ENCODE measurements around the gene MT1A. TPM values are rescaled to one million over a fixed set of nuclear protein-coding genes. Genes with fewer than 3 reads are reported as not detected.

The MT1A gene
- polyA plus RNA-seq, 1 donor (not counting 4 experiments of a cell fraction or from before 2014, with no cell fraction given), result not detected

- Histone ChIP-seq H3K4me2 (ENCODE audit: control insufficient read depth, extremely low read depth, insufficient read depth, low read depth, low read length) (peak overlapping the region; percentile 81), H3K27me3 (ENCODE audit: control insufficient read depth, extremely low read depth, insufficient read depth, low read length) (no peaks in the 10 kb centered on the region), H3K79me2 (ENCODE audit: control insufficient read depth, insufficient read depth, low read length) (no peaks in the 10 kb centered on the region), H4K20me1 (ENCODE audit: control insufficient read depth, extremely low read depth, insufficient read depth, low read length) (no peaks in the 10 kb centered on the region), H3K9ac (ENCODE audit: control insufficient read depth, extremely low read depth, insufficient read depth, low read length) (peak overlapping the region; percentile 79), H3K27ac (ENCODE audit: control insufficient read depth, insufficient read depth, low read length) (peak overlapping the region; percentile 95), H3K4me1 (ENCODE audit: control insufficient read depth, extremely low read depth, insufficient read depth, low read length) (peaks cover 49% of the 10 kb centered on the region), H3K9me1 (ENCODE audit: control insufficient read depth, extremely low read depth, insufficient read depth, low read length) (no peaks in the 10 kb centered on the region), H3K4me3 (ENCODE audit: control insufficient read depth in 2 of 3, extremely low read depth in 1 of 3, insufficient read depth in 2 of 3, low read depth in 1 of 3, low read length in 3 of 3) (peak overlapping the region; percentile 13 to 62 (median 57)), H2AFZ (ENCODE audit: control insufficient read depth, low read length) (no peak overlapping the region), H3K9me3 (ENCODE audit: control insufficient read depth, low read depth, low read length) (no peaks in the 10 kb centered on the region), H3K36me3 (ENCODE audit: control insufficient read depth in 2 of 2, extremely low read depth in 1 of 2, insufficient read depth in 2 of 2, low read length in 2 of 2) (no peaks in the 10 kb centered on the region)
- dilution Hi-C loops (cut with MboI; ENCODE audit: extremely low pct_ligation_motif_present, low sequenced_read_pairs), result no loop called here
- TF ChIP-seq EZH2 (IDR thresholded peaks at IDR 0.05; ENCODE audit: low read length), result no peak
- TF ChIP-seq, protein P1, sequence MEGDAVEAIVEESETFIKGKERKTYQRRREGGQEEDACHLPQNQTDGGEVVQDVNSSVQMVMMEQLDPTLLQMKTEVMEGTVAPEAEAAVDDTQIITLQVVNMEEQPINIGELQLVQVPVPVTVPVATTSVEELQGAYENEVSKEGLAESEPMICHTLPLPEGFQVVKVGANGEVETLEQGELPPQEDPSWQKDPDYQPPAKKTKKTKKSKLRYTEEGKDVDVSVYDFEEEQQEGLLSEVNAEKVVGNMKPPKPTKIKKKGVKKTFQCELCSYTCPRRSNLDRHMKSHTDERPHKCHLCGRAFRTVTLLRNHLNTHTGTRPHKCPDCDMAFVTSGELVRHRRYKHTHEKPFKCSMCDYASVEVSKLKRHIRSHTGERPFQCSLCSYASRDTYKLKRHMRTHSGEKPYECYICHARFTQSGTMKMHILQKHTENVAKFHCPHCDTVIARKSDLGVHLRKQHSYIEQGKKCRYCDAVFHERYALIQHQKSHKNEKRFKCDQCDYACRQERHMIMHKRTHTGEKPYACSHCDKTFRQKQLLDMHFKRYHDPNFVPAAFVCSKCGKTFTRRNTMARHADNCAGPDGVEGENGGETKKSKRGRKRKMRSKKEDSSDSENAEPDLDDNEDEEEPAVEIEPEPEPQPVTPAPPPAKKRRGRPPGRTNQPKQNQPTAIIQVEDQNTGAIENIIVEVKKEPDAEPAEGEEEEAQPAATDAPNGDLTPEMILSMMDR (optimal IDR thresholded peaks at IDR 0.05 in 1 of 3, IDR thresholded peaks at IDR 0.05 in 1 of 3, conservative IDR thresholded peaks at IDR 0.05 in 1 of 3; ENCODE audit: extremely low read depth in 1 of 3, insufficient read depth in 2 of 3, low read length in 3 of 3), result no peak
- FAIRE-seq (no peak), DNase-seq (ENCODE audit: low read depth, low spot score) (no peak)
Observed at GRCh38 chr16:56606476-56607108, 31.9 kb upstream of the MT1A start.

- Histone ChIP-seq H3K9ac (ENCODE audit: control insufficient read depth, extremely low read depth, insufficient read depth, low read length) (peak overlapping the region; percentile 79), H3K9me3 (ENCODE audit: control insufficient read depth, low read depth, low read length) (no peaks in the 10 kb centered on the region), H3K4me2 (ENCODE audit: control insufficient read depth, extremely low read depth, insufficient read depth, low read depth, low read length) (peak overlapping the region; percentile 81), H3K36me3 (ENCODE audit: control insufficient read depth in 2 of 2, extremely low read depth in 1 of 2, insufficient read depth in 2 of 2, low read length in 2 of 2) (no peaks in the 10 kb centered on the region), H3K27me3 (ENCODE audit: control insufficient read depth, extremely low read depth, insufficient read depth, low read length) (no peaks in the 10 kb centered on the region), H3K79me2 (ENCODE audit: control insufficient read depth, insufficient read depth, low read length) (no peaks in the 10 kb centered on the region), H3K27ac (ENCODE audit: control insufficient read depth, insufficient read depth, low read length) (peak overlapping the region; percentile 95), H3K4me1 (ENCODE audit: control insufficient read depth, extremely low read depth, insufficient read depth, low read length) (peaks cover 52% of the 10 kb centered on the region), H3K9me1 (ENCODE audit: control insufficient read depth, extremely low read depth, insufficient read depth, low read length) (no peaks in the 10 kb centered on the region), H3K4me3 (ENCODE audit: control insufficient read depth in 2 of 3, extremely low read depth in 1 of 3, insufficient read depth in 2 of 3, low read depth in 1 of 3, low read length in 3 of 3) (peak overlapping the region; percentile 13 to 62 (median 57)), H4K20me1 (ENCODE audit: control insufficient read depth, extremely low read depth, insufficient read depth, low read length) (no peaks in the 10 kb centered on the region), H2AFZ (ENCODE audit: control insufficient read depth, low read length) (no peak overlapping the region)
- FAIRE-seq, result peak; percentile 97
- dilution Hi-C loops (cut with MboI; ENCODE audit: extremely low pct_ligation_motif_present, low sequenced_read_pairs), result no loop called here
- DNase-seq (ENCODE audit: low read depth, low spot score), result peak; percentile 97
- TF ChIP-seq, protein P1 (optimal IDR thresholded peaks at IDR 0.05 in 1 of 3, IDR thresholded peaks at IDR 0.05 in 1 of 3, conservative IDR thresholded peaks at IDR 0.05 in 1 of 3; ENCODE audit: extremely low read depth in 1 of 3, insufficient read depth in 2 of 3, low read length in 3 of 3), result no peak
- no peak for TF ChIP-seq EZH2 (IDR thresholded peaks at IDR 0.05; ENCODE audit: low read length)
Observed at GRCh38 chr16:56607109-56607618, 31.3 kb upstream of the MT1A start.

Data from keratinocyte (primary cell).